IMR-90 (cell line): Measurements from ENCODE around the gene SLC26A8. TPM values are rescaled to one million over a fixed set of nuclear protein-coding genes. Genes with fewer than 3 reads are reported as not detected.

Source experiments
- ATAC-seq: fragments of 200-7000 bp; cut with Tn5 transposase; 2 replicates; pipeline ENCODE4 v1.9.1; 2020; ENCODE audit warnings: low read depth, mild to moderate bottlenecking, moderate library complexity
- BruUV-seq: library from RNA; stranded (reverse); fragments of 400-500 nt; replicated peaks from 2 replicates; lab custom pipeline; 2021; lab: Mats Ljungman, UMichigan
- CTCF ChIA-PET: fragments of 300-600 bp; formaldehyde crosslinking; extraction: SDS; loops from one replicate; lab custom pipeline; 2021; ENCODE audit warnings: antibody characterized with exemption; lab: Yijun Ruan, JAX
- POLR2A ChIA-PET: fragments of 300-600 bp; sonication (Branson Sonifier 250); formaldehyde crosslinking; loops from one replicate; lab custom pipeline; 2022; ENCODE audit warnings: antibody characterized with exemption; ENCODE audit not compliant: unreplicated experiment; lab: Charles Lee
- DNase-seq: peaks from one replicate; pipeline ENCODE4 v3.0.0; 2013
- H2AFZ ChIP-seq: replicated peaks from 2 replicates; pipeline ENCODE3; 2013; ENCODE audit warnings: low read length, mild to moderate bottlenecking; ENCODE audit not compliant: poor library complexity
- H2AK5ac ChIP-seq: 2 replicates; pipeline ENCODE4 v1.6.1; 2013; ENCODE audit warnings: low read depth, low read length, inconsistent platforms
- H2AK9ac ChIP-seq: replicated peaks from 2 replicates; pipeline ENCODE3; 2013; ENCODE audit warnings: mild to moderate bottlenecking, low read depth, low read length, moderate library complexity; ENCODE audit not compliant: poor library complexity
- H2BK120ac ChIP-seq: 2 replicates; pipeline ENCODE4 v1.6.1; 2013; ENCODE audit warnings: low read depth, low read length, inconsistent platforms
- H2BK15ac ChIP-seq: 3 replicates; pipeline ENCODE4 v1.6.1; 2013; ENCODE audit warnings: low read depth, low read length, inconsistent platforms
- H2BK20ac ChIP-seq: 2 replicates; pipeline ENCODE4 v1.6.1; 2013; ENCODE audit warnings: low read depth, mild to moderate bottlenecking, inconsistent platforms, low read length, moderate library complexity
- H2BK5ac ChIP-seq: 2 replicates; pipeline ENCODE4 v1.6.1; 2013; ENCODE audit warnings: mild to moderate bottlenecking, low read depth, low read length, inconsistent platforms; ENCODE audit not compliant: poor library complexity, severe bottlenecking
- H3K14ac ChIP-seq: replicated peaks from 2 replicates; pipeline ENCODE4 v1.6.1; 2013; ENCODE audit warnings: low read depth, low read length, inconsistent platforms
- H3K18ac ChIP-seq: 2 replicates; pipeline ENCODE4 v1.6.1; 2013; ENCODE audit warnings: low read depth, low read length, control low read depth
- H3K23ac ChIP-seq: 2 replicates; pipeline ENCODE4 v1.6.1; 2013; ENCODE audit warnings: low read depth, low read length, inconsistent platforms
- H3K27ac ChIP-seq: 2 replicates; pipeline ENCODE4 v1.5.1; 2013; ENCODE audit warnings: mild to moderate bottlenecking, control low read depth, low read length; ENCODE audit not compliant: insufficient read depth
- H3K27me3 ChIP-seq: 2 replicates; pipeline ENCODE4 v1.6.1; 2013; ENCODE audit warnings: low read length; ENCODE audit not compliant: control insufficient read depth, insufficient read depth
- H3K36me3 ChIP-seq: 2 replicates; pipeline ENCODE4 v1.6.1; 2013; ENCODE audit warnings: low read length, mixed read lengths; ENCODE audit not compliant: control insufficient read depth, insufficient read depth
- H3K4ac ChIP-seq: 2 replicates; pipeline ENCODE4 v1.6.1; 2013; ENCODE audit warnings: low read depth, low read length, inconsistent platforms
- H3K4me1 ChIP-seq: 2 replicates; pipeline ENCODE4 v1.6.1; 2013; ENCODE audit warnings: low read length, mixed read lengths; ENCODE audit not compliant: control insufficient read depth, insufficient read depth
- H3K4me2 ChIP-seq: 2 replicates; pipeline ENCODE4 v1.6.1; 2013; ENCODE audit warnings: low read depth, mild to moderate bottlenecking, control low read depth, low read length, moderate library complexity
- H3K4me3 ChIP-seq: 2 replicates; pipeline ENCODE4 v1.5.1; 2013; ENCODE audit warnings: low read depth, mild to moderate bottlenecking, control low read depth, low read length, moderate library complexity; ENCODE audit not compliant: insufficient read depth
- H3K56ac ChIP-seq: 2 replicates; pipeline ENCODE4 v1.6.1; 2013; ENCODE audit warnings: low read length, inconsistent platforms; ENCODE audit not compliant: insufficient read depth; ENCODE audit errors: extremely low read depth
- H3K79me1 ChIP-seq, 2 experiments: 2 replicates each; pipeline ENCODE4 v1.6.1; 2013; ENCODE audit warnings: low read length in 2 of 2, inconsistent platforms in 1 of 2, low read depth in 1 of 2
- H3K9ac ChIP-seq: 2 replicates; pipeline ENCODE4 v1.6.1; 2013; ENCODE audit warnings: low read depth, low read length, control low read depth
- H3K9me1 ChIP-seq: 2 replicates; pipeline ENCODE4 v1.6.1; 2013; ENCODE audit warnings: low read length, inconsistent platforms; ENCODE audit not compliant: insufficient read depth
- H3K9me3 ChIP-seq: 2 replicates; pipeline ENCODE4 v1.6.1; 2013; ENCODE audit warnings: low read length; ENCODE audit not compliant: control insufficient read depth, insufficient read depth
- H4K20me1 ChIP-seq: 2 replicates; pipeline ENCODE4 v1.6.1; 2013; ENCODE audit warnings: low read length, inconsistent platforms; ENCODE audit not compliant: insufficient read depth
- H4K5ac ChIP-seq: 2 replicates; pipeline ENCODE4 v1.6.1; 2013; ENCODE audit warnings: mild to moderate bottlenecking, low read depth, low read length, control low read depth
- H4K8ac ChIP-seq, 2 experiments: 2 replicates each; pipeline ENCODE4 v1.6.1; 2013; ENCODE audit warnings: low read depth in 2 of 2, low read length in 2 of 2, control low read depth in 1 of 2, inconsistent platforms in 1 of 2
- H4K91ac ChIP-seq: 2 replicates; pipeline ENCODE4 v1.6.1; 2013; ENCODE audit warnings: low read depth, low read length, inconsistent platforms; ENCODE audit not compliant: insufficient read depth
- BHLHE40 ChIP-seq: fragments of 150-350 bp; IDR thresholded peaks from 2 replicates; pipeline ENCODE4 v1.6.1; 2016; ENCODE audit warnings: mild to moderate bottlenecking, low read depth, low read length
- CEBPB ChIP-seq: IDR thresholded peaks from 2 replicates; pipeline ENCODE4 v1.6.1; 2012; ENCODE audit warnings: low read depth, low read length, improper control_type of control experiment
- CHD1 ChIP-seq: IDR thresholded peaks from 2 replicates; pipeline ENCODE4 v1.6.1; 2012; ENCODE audit warnings: low read depth, low read length, improper control_type of control experiment
- FOS ChIP-seq: fragments of 150-350 bp; IDR thresholded peaks from 2 replicates; pipeline ENCODE4 v1.6.1; 2016; ENCODE audit warnings: low read depth, low read length
- MAFK ChIP-seq: IDR thresholded peaks from 2 replicates; pipeline ENCODE4 v1.6.1; 2012; ENCODE audit warnings: low read depth, low read length, improper control_type of control experiment
- MAZ ChIP-seq: IDR thresholded peaks from 2 replicates; pipeline ENCODE4 v1.6.1; 2012; ENCODE audit warnings: low read depth, mild to moderate bottlenecking, low read length, improper control_type of control experiment, moderate library complexity, borderline replicate concordance
- MXI1 ChIP-seq: IDR thresholded peaks from 2 replicates; pipeline ENCODE4 v1.6.1; 2012; ENCODE audit warnings: low read depth, mild to moderate bottlenecking, low read length, moderate library complexity, borderline replicate concordance
- NFE2L2 ChIP-seq: fragments of 150-350 bp; IDR thresholded peaks from 2 replicates; pipeline ENCODE4 v1.6.1; 2016; ENCODE audit warnings: low read depth, mild to moderate bottlenecking, low read length
- POLR2A ChIP-seq: IDR thresholded peaks from 2 replicates; pipeline ENCODE4 v1.6.1; 2012; ENCODE audit warnings: mild to moderate bottlenecking, low read depth, low read length
- RAD21 ChIP-seq: IDR thresholded peaks from 2 replicates; pipeline ENCODE4 v1.6.1; 2012; ENCODE audit warnings: low read length, improper control_type of control experiment
- RCOR1 ChIP-seq: IDR thresholded peaks from 2 replicates; pipeline ENCODE4 v1.6.1; 2012; ENCODE audit warnings: mild to moderate bottlenecking, low read length, improper control_type of control experiment; ENCODE audit not compliant: insufficient replicate concordance
- RFX5 ChIP-seq: IDR thresholded peaks from 2 replicates; pipeline ENCODE4 v1.8.0; 2012; ENCODE audit warnings: low read depth, mild to moderate bottlenecking, low read length, moderate library complexity
- SMC3 ChIP-seq: fragments of 150-350 bp; IDR thresholded peaks from 2 replicates; pipeline ENCODE4 v1.6.1; 2016; ENCODE audit warnings: low read depth, mild to moderate bottlenecking, antibody characterized with exemption, low read length, moderate library complexity
- WGBS, 2 experiments: methylation state at CpG; one replicate each; pipeline versions ENCODE4 v1.1.5 to v1.1.7; 2013; ENCODE audit warnings: missing lambda C conversion rate in 2 of 2; ENCODE audit not compliant: insufficient read length in 1 of 2; ENCODE audit errors: extremely low coverage in 2 of 2; 5-methylcytosine and 5-hydroxymethylcytosine counted together
- dilution Hi-C: fragments of 300-500 bp; cut with HindIII; formaldehyde crosslinking; loops from one replicate; pipeline ENCODE4 v1.14.3; 2018; ENCODE audit warnings: low sequenced_read_pairs; ENCODE audit not compliant: unreplicated experiment
- in situ Hi-C: fragments of 300-500 bp; cut with MboI; formaldehyde crosslinking; loops from 3 replicates; pipeline ENCODE4 v1.14.3; 2019; ENCODE audit warnings: low sequenced_read_pairs, inconsistent platforms, mixed read lengths
- intact Hi-C: fragments of 100-400 bp; cut with micrococcal nuclease; formaldehyde crosslinking; loops from 2 replicates; pipeline ENCODE4 v1.10.0; 2022
- polyA plus RNA-seq, 3 experiments: library from polyadenylated mRNA; depleted of rRNA; stranded (reverse); fragments of >200 nt; gene quantifications; 2 replicates each; pipeline ENCODE4 v1.2.3, GENCODE V29; 2012; ENCODE audit warnings: low replicate concordance in 1 of 3
- total RNA-seq: library from RNA; depleted of rRNA; stranded (reverse); fragments of >200 nt; gene quantifications from 2 replicates; pipeline ENCODE4 v1.2.3, GENCODE V29; 2012
- TF ChIP-seq, protein P1 (sequence below): fragments of 150-350 bp; IDR thresholded peaks from 2 replicates; pipeline ENCODE4 v1.6.1; 2017; ENCODE audit warnings: mild to moderate bottlenecking, antibody characterized with exemption, low read length, low read depth
- TF ChIP-seq, protein P2 (sequence below): fragments of 150-350 bp; IDR thresholded peaks from 2 replicates; pipeline ENCODE4 v1.6.1; 2016; ENCODE audit warnings: low read depth, mild to moderate bottlenecking, low read length, moderate library complexity, borderline replicate concordance
- TF ChIP-seq, protein P3 (sequence below): conservative IDR thresholded peaks from 2 replicates; pipeline ENCODE4 v1.5.1; 2012; ENCODE audit warnings: mild to moderate bottlenecking, low read depth, low read length, improper control_type of control experiment

The SLC26A8 gene
- total and polyA plus RNA-seq, 2 of the 4 experiments (the other 2 are of a cell fraction) = 0.07 TPM; not detected in 1

DNA sequence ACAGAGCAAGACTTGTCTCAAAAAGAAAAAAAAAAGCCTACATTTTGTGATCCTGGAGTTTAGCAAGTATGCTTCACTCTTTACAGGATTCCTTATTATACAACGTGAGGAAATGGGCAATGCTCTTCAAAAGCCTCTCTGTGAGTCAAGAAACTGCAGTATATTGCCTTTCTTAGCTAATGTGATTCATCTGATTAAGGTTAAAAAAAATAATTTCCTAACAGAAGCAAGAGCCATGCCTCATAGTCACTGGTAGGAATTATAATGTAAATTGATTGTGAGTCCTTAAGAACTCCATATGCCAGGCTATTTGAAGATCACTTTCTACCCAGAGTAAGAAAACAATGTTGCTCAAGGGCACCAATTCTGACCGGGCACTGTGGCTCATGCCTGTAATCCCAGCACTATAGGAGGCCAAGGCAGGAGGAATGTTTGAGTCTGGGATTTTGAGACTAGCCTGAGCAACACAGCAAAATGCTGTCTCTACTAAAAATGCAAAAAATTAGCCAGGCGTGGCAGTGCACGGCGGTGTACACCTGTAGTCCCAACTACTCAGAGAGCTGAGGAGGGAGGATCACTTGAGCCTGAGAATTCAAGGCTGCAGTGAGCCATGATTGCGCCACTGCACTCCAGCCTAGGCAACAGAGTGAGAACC lies 43.3 kb downstream of the SLC26A8 start:
- no peak overlapping the region for H2BK120ac ChIP-seq
- H3K9me1 ChIP-seq = no peaks in the 10 kb centered on the region
- ChIA-PET CTCF (no interaction called here), POLR2A (no interaction called here)
- peaks cover 11% of the 10 kb centered on the region for H3K27me3 ChIP-seq
- H3K4me3 ChIP-seq = no peak overlapping the region
- H3K4me1 ChIP-seq = no peaks in the 10 kb centered on the region
- H2BK5ac ChIP-seq = no peak overlapping the region
- H4K8ac ChIP-seq = no peak overlapping the region
- BruUV-seq = no TSS peak
- no peak for TF ChIP-seq MAFK
- no peak for TF ChIP-seq MXI1
- TF ChIP-seq MAZ = no peak
- TF ChIP-seq BHLHE40 = no peak
- no peak for TF ChIP-seq NFE2L2
- no peak for TF ChIP-seq FOS
- TF ChIP-seq CHD1 = no peak
- TF ChIP-seq, protein P1, sequence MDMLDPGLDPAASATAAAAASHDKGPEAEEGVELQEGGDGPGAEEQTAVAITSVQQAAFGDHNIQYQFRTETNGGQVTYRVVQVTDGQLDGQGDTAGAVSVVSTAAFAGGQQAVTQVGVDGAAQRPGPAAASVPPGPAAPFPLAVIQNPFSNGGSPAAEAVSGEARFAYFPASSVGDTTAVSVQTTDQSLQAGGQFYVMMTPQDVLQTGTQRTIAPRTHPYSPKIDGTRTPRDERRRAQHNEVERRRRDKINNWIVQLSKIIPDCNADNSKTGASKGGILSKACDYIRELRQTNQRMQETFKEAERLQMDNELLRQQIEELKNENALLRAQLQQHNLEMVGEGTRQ = no peak
- TF ChIP-seq RFX5 = no peak
- no peak for TF ChIP-seq POLR2A
- TF ChIP-seq, protein P2, sequence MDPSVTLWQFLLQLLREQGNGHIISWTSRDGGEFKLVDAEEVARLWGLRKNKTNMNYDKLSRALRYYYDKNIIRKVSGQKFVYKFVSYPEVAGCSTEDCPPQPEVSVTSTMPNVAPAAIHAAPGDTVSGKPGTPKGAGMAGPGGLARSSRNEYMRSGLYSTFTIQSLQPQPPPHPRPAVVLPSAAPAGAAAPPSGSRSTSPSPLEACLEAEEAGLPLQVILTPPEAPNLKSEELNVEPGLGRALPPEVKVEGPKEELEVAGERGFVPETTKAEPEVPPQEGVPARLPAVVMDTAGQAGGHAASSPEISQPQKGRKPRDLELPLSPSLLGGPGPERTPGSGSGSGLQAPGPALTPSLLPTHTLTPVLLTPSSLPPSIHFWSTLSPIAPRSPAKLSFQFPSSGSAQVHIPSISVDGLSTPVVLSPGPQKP = no peak
- TF ChIP-seq RAD21 = no peak
- TF ChIP-seq SMC3 = no peak
- TF ChIP-seq RCOR1 = no peak
- no peak for TF ChIP-seq CEBPB
- TF ChIP-seq, protein P3, sequence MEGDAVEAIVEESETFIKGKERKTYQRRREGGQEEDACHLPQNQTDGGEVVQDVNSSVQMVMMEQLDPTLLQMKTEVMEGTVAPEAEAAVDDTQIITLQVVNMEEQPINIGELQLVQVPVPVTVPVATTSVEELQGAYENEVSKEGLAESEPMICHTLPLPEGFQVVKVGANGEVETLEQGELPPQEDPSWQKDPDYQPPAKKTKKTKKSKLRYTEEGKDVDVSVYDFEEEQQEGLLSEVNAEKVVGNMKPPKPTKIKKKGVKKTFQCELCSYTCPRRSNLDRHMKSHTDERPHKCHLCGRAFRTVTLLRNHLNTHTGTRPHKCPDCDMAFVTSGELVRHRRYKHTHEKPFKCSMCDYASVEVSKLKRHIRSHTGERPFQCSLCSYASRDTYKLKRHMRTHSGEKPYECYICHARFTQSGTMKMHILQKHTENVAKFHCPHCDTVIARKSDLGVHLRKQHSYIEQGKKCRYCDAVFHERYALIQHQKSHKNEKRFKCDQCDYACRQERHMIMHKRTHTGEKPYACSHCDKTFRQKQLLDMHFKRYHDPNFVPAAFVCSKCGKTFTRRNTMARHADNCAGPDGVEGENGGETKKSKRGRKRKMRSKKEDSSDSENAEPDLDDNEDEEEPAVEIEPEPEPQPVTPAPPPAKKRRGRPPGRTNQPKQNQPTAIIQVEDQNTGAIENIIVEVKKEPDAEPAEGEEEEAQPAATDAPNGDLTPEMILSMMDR = no peak
- H3K14ac ChIP-seq = no peak overlapping the region
- no peak overlapping the region for H4K5ac ChIP-seq
- dilution Hi-C loops (no loop called here), in situ Hi-C loops (no loop called here), intact Hi-C loops (no loop called here)
- DNase-seq = peak; percentile 11
- no peaks in the 10 kb centered on the region for H4K20me1 ChIP-seq
- no peaks in the 10 kb centered on the region for H3K9me3 ChIP-seq
- no peak overlapping the region for H2AFZ ChIP-seq
- H2BK20ac ChIP-seq = no peak overlapping the region
- no peak overlapping the region for H4K91ac ChIP-seq
- H3K23ac ChIP-seq = no peak overlapping the region
- no peaks in the 10 kb centered on the region for H3K36me3 ChIP-seq
- no peak overlapping the region for H2AK5ac ChIP-seq
- H3K4ac ChIP-seq = no peak overlapping the region
- no peak overlapping the region for H3K27ac ChIP-seq
- no peak overlapping the region for H3K18ac ChIP-seq
- no peak for ATAC-seq
- WGBS, 2 experiments = no CpG with 5 or more reads among the region's 6 CpGs
- H2AK9ac ChIP-seq = no peak overlapping the region
- H3K4me2 ChIP-seq = no peak overlapping the region
- no peaks in the 10 kb centered on the region for H3K79me1 ChIP-seq
- no peak overlapping the region for H3K9ac ChIP-seq
- no peak overlapping the region for H2BK15ac ChIP-seq
- H3K56ac ChIP-seq = no peak overlapping the region
